Measurements from ENCODE around the gene NLGN1. TPM values are rescaled to one million over a fixed set of nuclear protein-coding genes. Genes with fewer than 3 reads are reported as not detected.

The NLGN1 gene
- total RNA-seq, 1 experiment from 2014 or later, result not detected

DNA sequence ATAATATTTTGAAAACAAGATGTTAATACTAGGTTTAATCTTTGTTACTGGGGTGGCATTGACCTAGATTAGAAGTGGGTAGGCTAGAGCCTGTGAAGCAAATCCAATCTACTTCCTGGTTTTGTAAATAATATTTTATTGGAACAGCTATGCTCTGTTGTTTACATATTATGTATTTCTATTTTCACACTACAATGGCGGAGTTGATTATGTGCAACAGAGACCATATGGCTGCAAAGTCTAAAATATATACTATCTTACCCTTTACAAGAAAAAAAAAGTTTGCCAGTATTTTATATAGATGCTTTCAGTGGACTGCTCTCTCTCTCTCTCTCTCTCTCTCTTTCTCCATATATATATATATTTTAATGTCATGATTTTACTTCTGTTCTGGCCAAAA is 244.2 kb downstream of the NLGN1 start (continued):
- TF ChIP-seq ZNF274 (IDR thresholded peaks at IDR 0.05; ENCODE audit: low read depth, low read length) (no peak), FOSL1 (IDR thresholded peaks at IDR 0.05; ENCODE audit: low read depth) (no peak)

DNA sequence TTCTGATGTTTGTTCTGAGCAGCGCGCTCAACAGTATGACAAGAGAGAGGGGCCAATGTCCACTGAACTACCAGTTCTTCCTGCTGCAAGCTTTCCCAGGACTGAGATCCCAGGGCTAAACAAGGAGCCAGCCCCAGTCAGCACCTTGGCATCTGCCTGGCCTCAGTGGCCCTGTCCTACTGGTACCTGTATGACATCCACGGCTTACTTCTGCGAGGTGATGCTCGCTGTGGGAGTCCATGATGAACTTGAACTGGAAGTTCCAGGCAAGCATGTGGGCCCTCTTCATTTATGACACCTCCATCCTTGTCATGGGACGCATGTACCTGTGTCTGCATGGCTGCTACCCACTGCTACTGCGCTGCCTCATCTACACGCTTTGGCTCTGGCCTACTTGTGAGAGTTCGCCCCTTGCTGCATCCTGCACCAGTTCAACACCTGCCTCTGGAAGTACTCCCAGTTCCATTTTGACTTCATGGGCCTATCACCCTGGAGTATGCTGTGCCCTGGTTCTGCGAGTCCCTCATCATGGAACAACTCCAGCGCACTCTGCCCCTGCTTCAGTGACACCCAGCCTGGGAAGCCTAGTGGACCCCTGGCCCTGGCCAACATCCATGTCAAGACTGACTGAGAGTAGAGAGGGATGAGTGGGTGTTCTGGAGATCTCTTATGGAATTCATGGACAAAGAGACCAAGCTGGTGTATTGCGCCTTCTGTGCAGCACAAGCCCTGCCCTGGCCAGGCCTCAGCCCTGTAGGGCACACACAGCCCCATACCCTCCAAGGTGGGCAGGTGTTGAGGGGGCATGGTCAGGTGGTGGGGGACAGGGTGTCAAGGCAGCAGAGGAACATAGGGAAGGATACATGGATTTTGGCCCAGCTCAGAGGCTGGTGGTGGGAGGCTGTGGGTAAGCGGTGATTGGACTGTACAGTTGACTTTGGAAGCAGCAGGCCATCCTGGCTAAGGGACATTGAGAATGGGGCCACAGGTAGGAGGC is 246.8 kb downstream of the NLGN1 start:
- Histone ChIP-seq H2AFZ (ENCODE audit: low read depth, low read length, poor library complexity, severe bottlenecking) (no peak overlapping the region), H3K4me2 (ENCODE audit: low read length) (no peak overlapping the region), H3K4me1 (ENCODE audit: control insufficient read depth in 1 of 2, insufficient read depth in 2 of 2, low read length in 2 of 2) (no peaks in the 10 kb centered on the region), H3K36me3 (ENCODE audit: control insufficient read depth in 1 of 2, insufficient read depth in 2 of 2, low read length in 2 of 2) (no peaks in the 10 kb centered on the region), H3K79me2 (ENCODE audit: insufficient read depth, low read length) (no peaks in the 10 kb centered on the region), H3K9me3 (ENCODE audit: control insufficient read depth in 1 of 2, insufficient read depth in 1 of 2, low read depth in 1 of 2, low read length in 2 of 2) (no peaks in the 10 kb centered on the region), H3K9me2 (ENCODE audit: insufficient read depth) (peaks cover 2% of the 10 kb centered on the region; the same call in 1 of the 2 replicates), H3K27me3 (ENCODE audit: insufficient read depth, low read length) (no peaks in the 10 kb centered on the region), H3K27ac (ENCODE audit: low read depth, low read length) (no peak overlapping the region), H3K4me3 (replicated peaks in 1 of 2; ENCODE audit: low read depth in 1 of 2, low read length in 2 of 2) (no peak overlapping the region), H3K9ac (ENCODE audit: low read length) (no peak overlapping the region), H4K20me1 (ENCODE audit: insufficient read depth) (no peaks in the 10 kb centered on the region)
- intact Hi-C loops (cut with micrococcal nuclease), result no loop called here
- BruUV-seq (replicated peaks), result no TSS peak
- ChIA-PET POLR2A (no interaction called here), CTCF (no interaction called here), RAD21 (ENCODE audit: low non-redundant PET in 1 of 2, low total read pairs in 2 of 2, uncharacterized antibody in 2 of 2, unreplicated experiment in 2 of 2) (no interaction called here)
- DNase-seq (ENCODE audit: low read depth, low spot score) (no peak), ATAC-seq (no peak)
- TF ChIP-seq TCF7L2 (IDR thresholded peaks at IDR 0.05; ENCODE audit: borderline replicate concordance, extremely low read depth, insufficient read depth, insufficient read length) (no peak), FOSL1 (IDR thresholded peaks at IDR 0.05; ENCODE audit: low read depth) (no peak), SIN3A (IDR thresholded peaks at IDR 0.05; ENCODE audit: low read depth) (no peak), SRF (IDR thresholded peaks at IDR 0.05; ENCODE audit: low read depth) (no peak), SP1 (IDR thresholded peaks at IDR 0.05; ENCODE audit: low read depth) (no peak), ELF1 (IDR thresholded peaks at IDR 0.05; ENCODE audit: borderline replicate concordance, low read depth) (no peak), RAD21 (IDR thresholded peaks at IDR 0.05; ENCODE audit: low read depth) (no peak), EZH2 (IDR thresholded peaks at IDR 0.05) (no peak), POLR2AphosphoS5 (IDR thresholded peaks at IDR 0.05; ENCODE audit: low read depth, low read length) (no peak), YY1 (IDR thresholded peaks at IDR 0.05; ENCODE audit: extremely low read depth, insufficient replicate concordance, low read depth, low read length) (no peak), CEBPB (IDR thresholded peaks at IDR 0.05; ENCODE audit: low read depth) (no peak), POLR2A (IDR thresholded peaks at IDR 0.05; ENCODE audit: borderline replicate concordance, extremely low read depth, insufficient read depth, insufficient read length) (no peak)
- TF ChIP-seq, protein P1, sequence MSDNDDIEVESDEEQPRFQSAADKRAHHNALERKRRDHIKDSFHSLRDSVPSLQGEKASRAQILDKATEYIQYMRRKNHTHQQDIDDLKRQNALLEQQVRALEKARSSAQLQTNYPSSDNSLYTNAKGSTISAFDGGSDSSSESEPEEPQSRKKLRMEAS (IDR thresholded peaks at IDR 0.05), result no peak
- TF ChIP-seq, protein P2, sequence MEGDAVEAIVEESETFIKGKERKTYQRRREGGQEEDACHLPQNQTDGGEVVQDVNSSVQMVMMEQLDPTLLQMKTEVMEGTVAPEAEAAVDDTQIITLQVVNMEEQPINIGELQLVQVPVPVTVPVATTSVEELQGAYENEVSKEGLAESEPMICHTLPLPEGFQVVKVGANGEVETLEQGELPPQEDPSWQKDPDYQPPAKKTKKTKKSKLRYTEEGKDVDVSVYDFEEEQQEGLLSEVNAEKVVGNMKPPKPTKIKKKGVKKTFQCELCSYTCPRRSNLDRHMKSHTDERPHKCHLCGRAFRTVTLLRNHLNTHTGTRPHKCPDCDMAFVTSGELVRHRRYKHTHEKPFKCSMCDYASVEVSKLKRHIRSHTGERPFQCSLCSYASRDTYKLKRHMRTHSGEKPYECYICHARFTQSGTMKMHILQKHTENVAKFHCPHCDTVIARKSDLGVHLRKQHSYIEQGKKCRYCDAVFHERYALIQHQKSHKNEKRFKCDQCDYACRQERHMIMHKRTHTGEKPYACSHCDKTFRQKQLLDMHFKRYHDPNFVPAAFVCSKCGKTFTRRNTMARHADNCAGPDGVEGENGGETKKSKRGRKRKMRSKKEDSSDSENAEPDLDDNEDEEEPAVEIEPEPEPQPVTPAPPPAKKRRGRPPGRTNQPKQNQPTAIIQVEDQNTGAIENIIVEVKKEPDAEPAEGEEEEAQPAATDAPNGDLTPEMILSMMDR (IDR thresholded peaks at IDR 0.05 in 2 of 3, conservative IDR thresholded peaks at IDR 0.05 in 1 of 3; ENCODE audit: borderline replicate concordance in 1 of 3, insufficient read depth in 1 of 3, low read depth in 2 of 3, low read length in 2 of 3), result no peak
- TF ChIP-seq, protein P3, sequence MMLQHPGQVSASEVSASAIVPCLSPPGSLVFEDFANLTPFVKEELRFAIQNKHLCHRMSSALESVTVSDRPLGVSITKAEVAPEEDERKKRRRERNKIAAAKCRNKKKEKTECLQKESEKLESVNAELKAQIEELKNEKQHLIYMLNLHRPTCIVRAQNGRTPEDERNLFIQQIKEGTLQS (IDR thresholded peaks at IDR 0.05), result no peak
- TF ChIP-seq, protein P4, sequence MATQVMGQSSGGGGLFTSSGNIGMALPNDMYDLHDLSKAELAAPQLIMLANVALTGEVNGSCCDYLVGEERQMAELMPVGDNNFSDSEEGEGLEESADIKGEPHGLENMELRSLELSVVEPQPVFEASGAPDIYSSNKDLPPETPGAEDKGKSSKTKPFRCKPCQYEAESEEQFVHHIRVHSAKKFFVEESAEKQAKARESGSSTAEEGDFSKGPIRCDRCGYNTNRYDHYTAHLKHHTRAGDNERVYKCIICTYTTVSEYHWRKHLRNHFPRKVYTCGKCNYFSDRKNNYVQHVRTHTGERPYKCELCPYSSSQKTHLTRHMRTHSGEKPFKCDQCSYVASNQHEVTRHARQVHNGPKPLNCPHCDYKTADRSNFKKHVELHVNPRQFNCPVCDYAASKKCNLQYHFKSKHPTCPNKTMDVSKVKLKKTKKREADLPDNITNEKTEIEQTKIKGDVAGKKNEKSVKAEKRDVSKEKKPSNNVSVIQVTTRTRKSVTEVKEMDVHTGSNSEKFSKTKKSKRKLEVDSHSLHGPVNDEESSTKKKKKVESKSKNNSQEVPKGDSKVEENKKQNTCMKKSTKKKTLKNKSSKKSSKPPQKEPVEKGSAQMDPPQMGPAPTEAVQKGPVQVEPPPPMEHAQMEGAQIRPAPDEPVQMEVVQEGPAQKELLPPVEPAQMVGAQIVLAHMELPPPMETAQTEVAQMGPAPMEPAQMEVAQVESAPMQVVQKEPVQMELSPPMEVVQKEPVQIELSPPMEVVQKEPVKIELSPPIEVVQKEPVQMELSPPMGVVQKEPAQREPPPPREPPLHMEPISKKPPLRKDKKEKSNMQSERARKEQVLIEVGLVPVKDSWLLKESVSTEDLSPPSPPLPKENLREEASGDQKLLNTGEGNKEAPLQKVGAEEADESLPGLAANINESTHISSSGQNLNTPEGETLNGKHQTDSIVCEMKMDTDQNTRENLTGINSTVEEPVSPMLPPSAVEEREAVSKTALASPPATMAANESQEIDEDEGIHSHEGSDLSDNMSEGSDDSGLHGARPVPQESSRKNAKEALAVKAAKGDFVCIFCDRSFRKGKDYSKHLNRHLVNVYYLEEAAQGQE (IDR thresholded peaks at IDR 0.05; ENCODE audit: low read depth), result no peak
